Activated CD4-positive, CD25-positive, alpha-beta regulatory T cell treated with anti-CD3 and anti-CD28 coated beads, Interleukin-2, amount 50 U/mL, for 72 hours (primary cell): ENCODE results near the gene ACP3.
"Not testable (repeated sequence)": the region's sequence is repeated elsewhere in the genome, so short reads cannot be mapped to it uniquely, and the experiment has no call there.

Source experiments
- DNase-seq: peaks from one replicate; pipeline ENCODE4 v3.0.0; 2021

The ACP3 gene

GRCh38 chr3:132317229-132317948 lies at the start of gene ACP3:
Gene ACP3, plus strand, starts transcription at chr3:132317407. Its CDS starts 50 bp downstream, at chr3:132317457.
- DNase-seq, result no peak

GRCh38 chr3:132268956-132269355 lies 48.3 kb upstream of the ACP3 start:
- DNase-seq, result no peak

GRCh38 chr3:132273036-132273435 lies 44.2 kb upstream of the ACP3 start:
- no peak for DNase-seq

GRCh38 chr3:132276228-132276906 lies 40.8 kb upstream of the ACP3 start:
- no peak for DNase-seq

GRCh38 chr3:132279030-132279429 lies 38.2 kb upstream of the ACP3 start:
- DNase-seq, result no peak

- DNase-seq, result no peak
Measured at GRCh38 chr3:132283440-132283839, 33.8 kb upstream of the ACP3 start.

- no peak for DNase-seq
Measured at GRCh38 chr3:132283916-132284405, 33.2 kb upstream of the ACP3 start.

GRCh38 chr3:132284781-132285619 lies 32.2 kb upstream of the ACP3 start:
- DNase-seq, result no peak

GRCh38 chr3:132285620-132285945 lies 31.6 kb upstream of the ACP3 start:
- DNase-seq, result no peak

- DNase-seq, result no peak
Measured at GRCh38 chr3:132286035-132286434, 31.2 kb upstream of the ACP3 start.

- DNase-seq, result no peak
Measured at GRCh38 chr3:132288357-132288756, 28.9 kb upstream of the ACP3 start.

- DNase-seq, result no peak
Measured at GRCh38 chr3:132289316-132289715, 27.9 kb upstream of the ACP3 start.

GRCh38 chr3:132290833-132291232 lies 26.4 kb upstream of the ACP3 start:
- no peak for DNase-seq

GRCh38 chr3:132292042-132292441 lies 25.2 kb upstream of the ACP3 start:
- no peak for DNase-seq

GRCh38 chr3:132293251-132293650 lies 24.0 kb upstream of the ACP3 start:
- DNase-seq, result no peak

GRCh38 chr3:132294906-132295305 lies 22.3 kb upstream of the ACP3 start:
- no peak for DNase-seq

GRCh38 chr3:132303336-132304201 lies 13.6 kb upstream of the ACP3 start:
- DNase-seq, result not testable (repeated sequence)

- not testable (repeated sequence) for DNase-seq
Measured at GRCh38 chr3:132304351-132304750, 12.9 kb upstream of the ACP3 start.

GRCh38 chr3:132310057-132310456 lies 7.2 kb upstream of the ACP3 start:
- DNase-seq, result not testable (repeated sequence)

GRCh38 chr3:132311316-132311715 lies 5.9 kb upstream of the ACP3 start:
- DNase-seq, result no peak

GRCh38 chr3:132311841-132312240 lies 5.4 kb upstream of the ACP3 start:
- DNase-seq, result no peak

GRCh38 chr3:132315851-132316250 lies 1.4 kb upstream of the ACP3 start:
- DNase-seq, result no peak

- DNase-seq, result no peak
Measured at GRCh38 chr3:132318451-132318850, 1.2 kb downstream of the ACP3 start.
